Activated CD8-positive, alpha-beta memory T cell treated with anti-CD3 and anti-CD28 coated beads for 48 hours (primary cell): ENCODE measurements around the gene TMEM221.

ENCODE experiments used
- DNase-seq, 3 experiments: peaks; one replicate each; pipeline ENCODE4 v3.0.0-alpha.2; 2020; ENCODE audit warnings: low read depth in 2 of 3, low spot score in 2 of 3

TMEM221 gene

DNA sequence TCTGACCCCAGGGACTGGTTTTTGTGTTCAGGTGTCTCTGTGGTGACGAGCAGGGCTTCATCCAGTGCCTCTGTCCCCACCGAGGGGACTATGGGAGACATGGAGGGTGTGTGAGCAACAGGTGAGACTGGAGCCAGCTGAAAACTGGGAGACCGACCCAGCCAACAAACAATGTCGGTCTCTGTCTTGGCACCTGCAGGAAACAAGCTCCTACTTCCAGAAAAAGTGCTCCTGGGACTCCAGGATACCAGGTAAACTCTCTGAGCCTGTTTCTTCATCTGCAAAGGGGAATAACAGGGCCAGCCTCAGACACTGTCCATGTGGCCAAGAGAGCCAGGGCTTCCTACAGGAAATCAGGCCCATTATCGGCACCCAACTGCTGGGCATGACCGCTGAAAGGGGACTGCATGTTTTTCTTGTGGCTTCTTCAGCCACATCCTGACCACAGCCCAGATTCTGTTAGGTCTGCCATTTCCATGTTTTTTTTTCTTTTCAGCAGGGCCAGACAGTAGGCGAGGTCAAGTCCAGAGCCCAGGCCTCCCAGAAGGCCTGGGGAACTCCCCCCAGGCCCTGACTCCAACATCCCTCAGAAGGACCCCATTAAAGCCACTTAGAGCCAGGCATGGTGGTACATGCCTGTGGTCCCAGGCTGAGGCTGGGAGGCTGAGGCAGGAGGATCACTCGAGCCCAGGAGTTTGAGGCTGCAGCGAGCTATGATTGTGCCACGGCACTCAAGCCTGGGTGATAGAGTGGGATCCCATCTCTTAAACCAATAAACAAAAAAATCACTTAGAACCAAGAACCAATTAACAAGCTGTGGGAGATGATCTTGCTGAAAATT, 42.2 kb downstream of the TMEM221 start:
- no peak for DNase-seq

DNA sequence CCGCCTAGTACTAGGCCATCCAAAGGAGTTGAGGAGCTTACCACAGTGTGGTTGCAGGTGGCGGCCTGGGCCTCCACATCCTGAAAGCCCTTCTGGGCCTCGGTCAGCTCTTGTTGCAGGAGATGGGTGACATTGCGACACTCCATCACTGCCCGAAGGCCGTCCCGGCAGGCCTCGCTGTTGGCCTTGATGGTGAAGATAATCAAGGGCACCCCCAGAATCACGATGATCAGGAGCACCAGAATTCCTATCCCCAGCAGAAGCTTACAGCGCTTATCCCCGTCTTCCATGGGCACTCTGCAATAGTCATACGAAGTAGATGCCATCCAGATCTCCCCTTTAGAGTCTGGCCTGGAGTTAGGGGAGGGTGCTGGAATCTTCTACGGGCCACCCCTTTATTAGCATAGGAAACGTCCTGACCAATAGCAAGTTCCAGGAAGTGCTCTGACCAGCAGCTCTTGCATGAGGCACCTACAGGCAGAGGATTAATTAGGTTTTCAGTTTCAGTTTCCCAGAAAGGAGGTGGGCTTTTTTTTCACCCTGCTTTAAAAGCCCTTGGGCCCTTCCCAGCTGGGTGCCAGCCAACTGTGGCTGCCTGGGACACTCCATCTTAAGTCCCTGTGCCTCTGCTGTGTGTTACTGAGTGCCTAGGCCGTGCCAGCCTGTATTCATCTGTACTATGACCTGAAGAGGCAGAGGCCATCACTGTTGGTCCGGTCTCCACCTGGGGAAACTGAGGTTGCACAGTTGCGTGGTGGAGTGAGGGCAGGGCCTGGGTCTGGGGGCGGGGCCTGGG, 43.0 kb downstream of the TMEM221 start, which contains the start of gene BST2:
TSS of gene BST2 (minus strand) at position 381 of the 796 bp plus-strand sequence. CDS start at position 326, 55 bp downstream.
- no peak for DNase-seq

DNA sequence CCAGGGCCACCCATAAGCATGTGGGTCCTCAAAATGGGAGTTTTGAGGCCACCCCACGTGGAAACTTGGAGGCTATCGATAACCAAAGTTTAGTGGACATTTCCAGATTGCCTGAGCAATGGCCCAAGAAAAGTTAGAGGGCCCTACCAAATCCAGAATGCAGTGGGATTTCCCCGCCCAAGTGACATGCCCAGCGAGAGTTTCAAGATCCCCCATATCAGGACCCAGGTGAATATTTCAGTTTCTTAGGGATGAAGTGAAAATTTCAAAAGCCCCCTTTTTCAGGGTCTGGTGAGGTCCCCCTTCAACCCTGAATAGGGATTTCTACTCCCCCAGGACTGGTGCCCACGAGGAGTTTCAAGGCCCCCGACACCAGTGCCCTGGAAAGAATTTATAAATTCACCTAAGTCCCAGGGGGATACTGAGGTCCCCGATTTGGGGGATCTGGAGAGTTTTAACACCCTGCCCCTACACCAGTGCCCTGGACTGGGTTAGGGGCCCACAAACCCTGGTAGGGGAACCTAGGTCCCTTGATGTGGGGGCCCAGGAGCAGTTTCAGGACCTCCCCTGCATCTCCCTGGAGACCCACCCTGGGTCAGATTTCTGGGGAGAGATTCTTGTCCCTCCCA, 43.7 kb downstream of the TMEM221 start:
- DNase-seq = no peak

DNA sequence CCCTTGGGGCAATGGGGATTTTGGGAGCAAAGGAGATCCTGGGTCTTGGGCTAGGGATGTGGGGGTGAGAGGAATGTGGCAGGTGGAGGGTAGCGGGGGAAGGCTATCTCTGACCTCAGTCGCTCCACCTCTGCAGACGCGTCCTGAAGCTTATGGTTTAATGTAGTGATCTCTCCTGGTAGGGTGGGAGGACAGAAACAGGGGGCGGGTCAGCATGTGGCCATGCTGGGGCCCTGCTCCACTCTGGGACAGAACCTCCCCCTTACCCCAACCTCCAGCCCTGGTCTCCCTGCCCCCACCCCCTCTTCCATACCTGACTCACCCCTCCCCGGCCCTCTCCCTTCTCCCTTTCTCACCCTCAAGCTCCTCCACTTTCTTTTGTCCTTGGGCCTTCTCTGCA, 44.5 kb downstream of the TMEM221 start:
- no peak for DNase-seq

DNA sequence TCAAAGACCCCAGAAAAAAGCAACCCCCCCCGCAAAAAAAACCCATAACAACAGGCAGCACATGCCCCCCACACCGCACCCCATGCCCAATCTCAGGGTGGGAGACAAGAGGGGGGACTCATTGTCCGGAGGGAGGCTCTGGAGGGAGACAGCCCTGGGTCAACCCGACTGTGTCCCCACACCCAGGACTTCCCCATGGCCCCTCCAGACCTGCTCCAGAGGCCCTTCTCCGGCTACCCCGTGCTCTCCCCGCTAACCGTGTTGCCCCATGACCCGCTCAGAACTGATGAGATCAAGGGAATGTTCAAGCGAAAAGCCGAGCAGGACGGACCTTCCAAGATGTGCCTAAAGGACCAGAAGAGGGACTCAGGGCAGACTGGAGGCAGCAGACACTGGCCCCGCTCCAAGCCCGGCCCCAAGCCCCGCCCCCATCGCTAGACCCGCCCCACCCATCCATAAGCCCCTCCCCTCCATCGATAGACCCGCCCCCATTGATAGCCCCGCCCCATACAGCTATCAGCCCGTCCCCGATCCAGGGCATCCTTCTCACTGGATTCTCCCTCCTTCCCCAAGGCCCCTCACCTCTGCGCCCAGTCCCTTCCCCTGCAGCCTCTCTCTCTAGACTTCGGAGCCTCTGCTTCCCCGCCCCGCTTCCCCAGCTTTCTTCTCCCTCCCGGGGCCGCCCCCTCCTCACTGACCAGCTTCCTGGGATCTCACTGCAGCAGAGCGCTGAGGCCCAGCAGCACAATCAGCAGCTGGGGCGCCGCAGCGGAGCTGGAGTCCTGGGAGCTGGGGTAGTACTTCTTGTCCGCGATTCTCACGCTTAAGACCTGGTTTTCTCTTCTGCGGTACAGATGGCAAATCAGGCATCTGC, 45.2 kb downstream of the TMEM221 start:
- DNase-seq = no peak

DNA sequence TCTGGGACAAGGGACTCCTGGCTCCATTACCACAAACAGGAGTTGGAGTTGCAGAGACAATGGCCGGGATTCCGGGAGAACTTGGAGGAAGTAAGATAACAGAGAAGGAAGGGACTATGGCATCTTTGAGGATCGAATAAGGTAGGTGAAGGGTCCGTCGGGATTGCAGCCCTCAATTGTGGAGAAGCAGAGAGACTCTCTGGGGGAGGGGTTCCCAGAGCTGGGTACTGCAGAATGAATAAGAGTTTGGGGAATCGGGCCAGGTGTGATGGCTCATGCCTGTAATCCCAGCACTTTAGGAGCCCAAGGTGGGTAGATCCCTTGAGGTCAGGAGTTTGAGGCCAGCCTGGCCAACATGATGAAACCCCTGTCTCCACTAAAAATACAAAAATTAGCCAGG, 46.8 kb downstream of the TMEM221 start:
- DNase-seq = no peak

DNA sequence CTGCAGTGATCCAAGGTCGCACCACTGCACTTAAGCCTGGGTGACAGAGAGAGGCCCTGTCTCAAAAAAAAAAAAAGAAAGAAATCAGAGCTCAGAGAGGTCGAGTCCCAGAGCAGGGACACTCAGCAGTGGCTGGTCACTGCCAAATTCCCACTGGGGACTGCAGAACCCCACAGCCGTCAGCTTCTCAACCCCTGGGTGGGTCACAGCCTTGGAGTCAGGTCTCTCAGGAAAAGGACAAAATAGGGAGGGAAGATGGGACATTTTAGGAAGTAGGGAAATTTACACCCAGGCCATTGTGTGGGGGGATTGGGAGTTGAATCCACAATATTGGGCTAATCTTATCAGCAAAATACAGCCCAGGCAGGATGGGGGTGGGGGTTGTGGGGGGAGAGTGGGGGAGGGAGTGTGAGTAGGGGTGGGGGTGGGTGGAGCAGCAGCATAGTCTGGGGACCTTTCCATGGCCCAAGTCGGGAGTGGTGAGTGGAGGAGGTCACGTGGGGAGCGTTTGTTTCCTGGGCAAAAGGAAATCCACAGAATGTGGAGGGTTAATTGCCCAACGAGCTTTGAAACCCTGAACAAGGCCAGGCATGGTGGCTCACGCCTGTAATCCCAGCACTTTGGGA, 49.5 kb downstream of the TMEM221 start:
- no peak for DNase-seq

DNA sequence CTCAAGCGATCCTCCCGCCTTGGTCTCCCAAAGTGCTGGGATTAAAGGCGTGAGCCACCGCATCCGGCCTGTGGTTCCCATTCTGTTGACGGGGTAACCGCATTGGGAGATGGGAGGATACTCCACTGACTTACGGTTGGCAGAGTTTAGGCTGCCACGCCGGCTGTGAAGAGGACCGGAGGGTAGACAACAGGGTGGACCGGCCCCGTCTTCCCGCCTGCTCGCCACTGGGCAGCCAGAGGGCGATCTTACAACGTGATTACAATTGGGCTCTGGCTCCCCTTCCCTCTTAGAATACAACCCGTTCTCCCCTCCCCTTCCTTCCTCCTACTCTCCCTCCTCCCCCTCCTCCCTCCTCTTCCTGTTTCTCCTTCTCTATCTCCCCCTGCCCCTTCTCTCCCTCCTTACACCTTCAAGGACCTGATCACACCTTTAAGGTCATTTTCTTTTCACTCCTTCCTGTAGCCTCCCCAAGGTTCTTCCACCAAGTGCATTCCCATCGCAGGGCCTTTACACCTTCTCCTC, 53.5 kb downstream of the TMEM221 start:
- no peak for DNase-seq

DNA sequence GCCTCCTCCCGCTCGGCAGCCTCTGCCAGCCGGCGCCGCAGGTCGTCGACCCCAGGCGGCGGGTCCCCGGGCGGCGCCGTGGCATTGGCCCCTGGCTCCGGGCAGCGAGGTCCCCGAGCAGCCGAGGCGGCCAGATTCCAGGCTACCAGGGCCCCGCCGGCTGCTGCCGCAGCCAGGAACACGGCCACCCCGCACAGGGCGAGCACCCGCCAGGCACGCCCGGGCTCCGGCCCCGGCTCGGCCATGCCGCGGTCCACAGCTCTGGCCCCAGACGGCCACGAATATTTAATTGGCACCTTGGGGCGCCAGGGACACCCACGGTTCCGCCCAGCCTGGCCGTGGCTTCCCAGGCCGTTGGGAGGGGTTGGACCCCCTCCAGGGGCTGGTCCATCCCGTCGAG, 54.6 kb downstream of the TMEM221 start, which contains the start of gene CCDC194:
TSS of gene CCDC194 (minus strand) at position 283 of the 400 bp plus-strand sequence. CDS start at position 245, 38 bp downstream.
- no peak for DNase-seq

DNA sequence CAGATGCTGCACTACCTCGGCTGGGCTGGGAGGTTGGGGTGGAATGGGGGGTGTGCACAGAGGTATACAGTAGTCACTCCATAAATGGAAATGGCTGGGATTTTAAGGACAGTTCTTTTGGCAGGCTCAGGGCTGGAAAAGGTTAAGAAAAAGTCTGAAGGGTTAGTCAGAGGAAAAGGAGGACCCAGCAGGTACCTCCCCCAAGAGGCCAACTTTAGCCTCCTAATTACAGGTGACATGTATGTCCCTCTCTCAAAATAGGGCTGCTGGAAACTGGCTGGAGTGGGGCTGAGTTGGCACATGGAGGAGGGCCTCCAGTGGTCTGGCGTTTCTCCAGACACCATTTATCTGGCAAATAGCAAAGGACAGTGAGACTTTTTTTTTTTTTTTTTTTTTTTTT, 55.5 kb downstream of the TMEM221 start:
- no peak for DNase-seq

DNA sequence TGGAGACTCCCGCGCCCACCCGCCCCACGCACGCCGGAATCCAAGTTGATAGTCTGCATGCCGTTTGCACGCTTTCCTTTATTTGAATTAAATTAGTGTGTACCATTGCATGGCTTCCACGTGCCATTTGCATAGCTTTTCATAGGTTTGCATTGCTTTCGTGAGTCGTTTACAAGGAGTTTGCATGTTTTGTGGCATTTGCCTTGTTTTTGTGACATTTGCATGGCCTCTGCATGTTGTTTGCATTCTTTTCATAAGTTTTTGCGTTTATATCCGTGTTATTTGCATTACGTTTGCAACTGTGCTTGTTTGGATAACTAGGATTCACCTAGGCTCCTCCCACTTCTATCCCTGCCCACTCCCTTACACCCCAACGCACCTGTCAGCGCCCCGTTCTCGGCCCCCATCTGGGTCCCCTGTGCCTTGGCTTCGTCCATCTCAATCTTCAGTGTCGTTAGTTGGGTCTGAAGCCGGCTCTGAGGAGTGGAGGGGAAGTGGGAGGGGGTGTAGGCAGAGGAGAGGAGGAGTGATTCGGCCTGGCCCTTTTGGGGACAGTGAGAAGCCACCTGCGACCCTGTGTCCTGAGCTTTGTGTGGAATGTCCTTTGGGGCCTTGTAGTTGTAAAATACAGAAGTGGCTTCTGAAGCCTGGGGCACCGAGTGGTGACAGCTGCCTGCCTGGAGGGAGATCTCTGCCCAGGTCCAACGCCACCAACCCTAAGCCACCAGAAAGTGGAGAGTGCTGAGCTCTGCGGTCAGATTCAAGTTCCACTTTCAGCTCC, 56.9 kb downstream of the TMEM221 start:
- no peak for DNase-seq

DNA sequence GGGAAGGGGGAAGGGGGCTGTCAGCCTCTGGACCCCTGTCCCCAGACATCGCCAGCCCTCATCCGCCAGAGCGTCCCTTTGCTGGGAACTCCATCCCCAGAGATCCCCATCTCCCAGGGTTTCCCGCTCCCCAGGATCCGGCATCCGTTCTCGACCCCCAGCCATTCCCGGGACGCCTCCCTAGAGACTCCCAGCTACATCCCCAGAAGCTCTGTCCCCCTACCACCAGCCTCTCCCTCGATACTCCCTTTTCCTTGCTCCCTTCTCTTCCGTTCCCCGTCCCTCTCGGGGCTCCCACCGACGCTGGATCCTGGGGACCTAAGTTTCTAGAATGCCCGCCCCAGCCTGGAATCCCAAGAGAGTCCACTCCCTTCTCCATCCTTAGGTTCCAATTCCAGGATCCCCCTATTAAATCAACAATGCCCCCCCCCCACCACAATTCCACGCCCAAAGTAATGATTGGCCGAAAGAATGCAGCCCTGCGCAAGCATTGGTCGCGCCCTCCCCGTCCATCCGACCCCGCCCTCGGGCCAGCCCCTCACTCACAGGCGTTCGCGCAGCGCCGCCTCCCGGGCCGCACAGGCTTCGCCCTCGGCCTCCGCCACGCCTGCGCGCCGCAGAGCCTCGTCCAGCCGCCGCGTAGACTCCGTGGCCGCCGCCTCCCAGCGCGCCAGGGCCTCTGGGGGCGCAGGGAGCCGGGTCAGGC, 57.6 kb downstream of the TMEM221 start:
- DNase-seq = peak; percentile 52 to 80 (median 71)

DNA sequence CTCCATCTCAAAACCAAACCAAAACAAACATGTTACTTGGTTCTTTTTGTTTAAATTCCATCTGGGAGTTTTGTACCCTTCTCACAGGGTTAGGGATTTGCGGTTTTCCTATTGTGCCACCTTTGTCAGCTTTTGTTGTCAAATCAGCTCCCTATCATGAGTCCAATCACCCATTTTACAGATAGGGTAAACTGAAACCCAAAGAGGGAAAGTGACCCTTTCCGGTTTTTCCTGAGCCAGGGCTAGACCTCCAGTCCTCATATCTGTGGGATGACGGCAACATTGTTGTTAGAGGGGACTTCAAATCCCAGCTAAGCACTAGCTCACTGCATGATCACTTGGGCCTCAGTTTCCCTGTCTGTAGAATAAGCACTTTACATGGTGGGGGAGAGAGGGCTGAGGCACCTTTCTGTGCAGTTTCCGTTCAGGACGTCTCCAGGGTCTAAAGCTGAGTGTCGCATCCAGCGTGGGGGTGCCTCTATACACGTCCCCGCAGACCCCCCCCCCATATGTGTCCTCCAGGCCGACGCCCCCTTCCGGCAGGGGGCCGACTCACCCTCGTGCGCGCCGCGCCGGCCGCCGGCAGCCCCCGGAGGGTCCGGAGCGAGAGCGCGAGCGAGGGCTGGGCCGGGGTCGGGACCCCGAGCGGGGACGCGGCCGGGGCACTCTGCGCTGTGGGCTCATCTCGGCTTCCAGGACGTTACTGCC, 58.4 kb downstream of the TMEM221 start:
- no peak for DNase-seq

DNA sequence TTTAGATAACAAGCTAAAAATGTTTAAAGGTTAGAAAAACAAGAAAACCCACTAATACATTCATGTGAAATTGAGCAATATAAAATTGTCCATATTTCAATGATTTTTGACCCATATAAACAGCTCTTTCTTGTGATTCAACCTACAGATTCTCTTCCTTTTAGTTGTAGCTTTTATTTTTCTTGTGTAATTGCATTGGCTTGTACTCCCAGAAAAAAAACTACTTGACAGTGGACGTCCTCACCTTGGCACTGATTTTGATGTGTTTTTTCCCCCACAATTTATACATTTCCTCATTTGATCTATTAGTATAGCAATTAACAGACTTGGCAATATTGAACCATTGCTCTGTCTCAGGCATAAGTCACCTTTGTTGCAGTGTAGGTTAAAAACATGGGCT, 59.2 kb downstream of the TMEM221 start:
- no peak for DNase-seq

DNA sequence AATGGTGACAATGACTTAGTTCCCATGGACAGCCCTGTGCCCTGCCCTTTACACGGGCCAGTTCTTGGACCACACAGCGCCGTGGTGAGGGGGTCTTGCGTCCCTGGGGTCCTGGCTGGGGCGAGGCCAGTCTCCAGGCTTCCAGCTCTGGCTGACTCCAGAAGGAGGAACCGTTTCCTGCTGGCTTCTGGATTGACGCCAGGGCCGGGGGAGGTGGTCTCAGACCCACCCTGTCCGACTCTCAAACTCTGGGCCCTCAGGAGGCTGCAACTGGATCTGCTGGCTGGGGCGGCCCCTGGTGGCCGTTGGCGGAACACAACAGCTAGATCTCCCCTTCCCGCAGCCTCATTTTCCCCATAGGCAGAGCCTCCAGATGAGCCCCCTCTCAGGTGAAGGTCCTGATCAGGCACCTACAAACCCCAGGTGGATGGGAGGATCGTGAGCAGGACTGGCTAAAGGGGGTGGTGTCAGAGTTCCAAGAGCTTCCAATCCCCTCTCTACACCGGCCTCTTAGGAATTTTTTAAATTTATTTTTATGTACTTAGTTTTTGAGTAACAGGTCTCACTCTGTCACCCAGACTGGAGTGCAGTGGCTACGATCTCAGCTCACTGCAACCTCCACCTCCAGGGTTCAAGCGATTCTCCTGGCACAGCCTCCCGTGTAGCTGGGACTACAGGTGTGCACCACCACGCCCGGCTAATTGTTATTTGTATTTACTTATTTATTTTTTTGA, 62.4 kb downstream of the TMEM221 start:
- no peak for DNase-seq
